ENCODE results near the gene TASP1.

The TASP1 gene

DNA sequence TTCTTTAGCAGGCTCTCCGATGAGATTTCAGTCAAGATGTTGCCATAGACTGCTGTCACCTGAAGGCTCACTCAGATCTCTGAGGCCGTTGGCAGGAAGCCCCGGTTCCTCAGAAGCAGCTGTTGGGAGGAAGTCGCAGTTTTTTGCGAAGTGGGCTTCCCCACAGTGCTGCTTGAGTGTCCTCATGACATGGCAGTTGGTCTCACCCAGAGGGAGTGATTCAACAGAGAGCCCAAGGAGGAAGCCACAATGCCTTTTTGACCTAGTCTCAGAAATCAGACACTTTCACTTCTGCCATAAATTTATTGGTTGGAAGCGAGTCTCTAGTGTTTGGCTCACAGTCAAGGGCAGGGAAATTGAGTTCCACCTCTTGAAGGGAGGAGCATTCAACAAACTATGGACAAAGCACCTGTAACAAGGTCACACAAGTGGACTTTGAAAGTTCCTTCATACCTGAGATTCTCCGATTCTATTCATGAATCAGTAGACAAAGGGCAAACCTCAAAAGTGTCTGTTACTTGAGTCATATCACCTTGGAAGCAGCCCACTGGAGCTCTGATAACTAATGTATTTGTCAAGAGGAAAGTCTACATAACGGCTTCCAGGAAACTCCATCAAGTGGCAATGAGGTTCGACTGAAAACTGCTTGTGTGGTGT is 208.3 kb downstream of the TASP1 start:
- peak; percentile 3 for DNase-seq (ENCODE audit: low spot score)
- TF ChIP-seq, protein P1, sequence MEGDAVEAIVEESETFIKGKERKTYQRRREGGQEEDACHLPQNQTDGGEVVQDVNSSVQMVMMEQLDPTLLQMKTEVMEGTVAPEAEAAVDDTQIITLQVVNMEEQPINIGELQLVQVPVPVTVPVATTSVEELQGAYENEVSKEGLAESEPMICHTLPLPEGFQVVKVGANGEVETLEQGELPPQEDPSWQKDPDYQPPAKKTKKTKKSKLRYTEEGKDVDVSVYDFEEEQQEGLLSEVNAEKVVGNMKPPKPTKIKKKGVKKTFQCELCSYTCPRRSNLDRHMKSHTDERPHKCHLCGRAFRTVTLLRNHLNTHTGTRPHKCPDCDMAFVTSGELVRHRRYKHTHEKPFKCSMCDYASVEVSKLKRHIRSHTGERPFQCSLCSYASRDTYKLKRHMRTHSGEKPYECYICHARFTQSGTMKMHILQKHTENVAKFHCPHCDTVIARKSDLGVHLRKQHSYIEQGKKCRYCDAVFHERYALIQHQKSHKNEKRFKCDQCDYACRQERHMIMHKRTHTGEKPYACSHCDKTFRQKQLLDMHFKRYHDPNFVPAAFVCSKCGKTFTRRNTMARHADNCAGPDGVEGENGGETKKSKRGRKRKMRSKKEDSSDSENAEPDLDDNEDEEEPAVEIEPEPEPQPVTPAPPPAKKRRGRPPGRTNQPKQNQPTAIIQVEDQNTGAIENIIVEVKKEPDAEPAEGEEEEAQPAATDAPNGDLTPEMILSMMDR (IDR thresholded peaks at IDR 0.05; ENCODE audit: extremely low read depth, missing control alignments): no peak

DNA sequence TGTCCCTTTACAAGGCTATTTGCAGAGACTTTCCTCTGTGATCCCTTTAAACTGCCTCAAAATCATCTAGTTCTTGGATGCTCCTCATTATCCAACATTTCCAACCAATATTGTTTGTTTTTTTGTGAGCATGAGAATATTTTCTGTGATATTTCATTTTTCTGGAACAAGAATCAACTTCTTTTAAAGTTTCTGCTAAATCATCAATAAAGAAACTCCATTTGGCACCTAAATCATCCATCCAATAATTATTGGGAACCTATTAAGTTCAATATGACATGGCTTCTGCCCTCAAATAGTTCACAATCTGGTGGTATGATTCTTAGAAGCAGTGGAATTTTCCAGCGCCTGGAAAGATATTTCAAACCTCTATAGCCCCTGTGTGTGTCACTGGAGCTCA is 210.0 kb downstream of the TASP1 start:
- TF ChIP-seq, protein P1 (IDR thresholded peaks at IDR 0.05; ENCODE audit: extremely low read depth, missing control alignments): no peak
- DNase-seq (ENCODE audit: low spot score): no peak

DNA sequence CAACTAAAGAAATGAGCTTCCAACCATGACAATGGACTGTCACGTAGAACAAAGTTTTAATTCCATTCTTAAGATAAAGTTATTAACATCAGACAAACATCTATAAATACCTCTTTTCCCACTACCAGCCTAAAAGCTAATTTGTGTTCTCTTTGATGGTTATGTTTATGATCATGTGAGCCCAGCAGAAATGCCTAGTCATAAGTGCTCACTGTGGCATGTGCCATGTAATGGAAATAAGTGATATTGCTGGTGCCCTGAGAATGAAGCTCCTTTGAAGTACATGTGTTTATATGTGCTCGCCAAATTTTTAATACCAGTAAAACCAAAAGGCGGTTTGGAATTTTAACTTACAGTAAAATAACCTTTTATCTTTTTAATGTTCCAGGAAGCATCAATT is 211.9 kb downstream of the TASP1 start:
- no peak for DNase-seq (ENCODE audit: low spot score)
- TF ChIP-seq, protein P1 (IDR thresholded peaks at IDR 0.05; ENCODE audit: extremely low read depth, missing control alignments): no peak

DNA sequence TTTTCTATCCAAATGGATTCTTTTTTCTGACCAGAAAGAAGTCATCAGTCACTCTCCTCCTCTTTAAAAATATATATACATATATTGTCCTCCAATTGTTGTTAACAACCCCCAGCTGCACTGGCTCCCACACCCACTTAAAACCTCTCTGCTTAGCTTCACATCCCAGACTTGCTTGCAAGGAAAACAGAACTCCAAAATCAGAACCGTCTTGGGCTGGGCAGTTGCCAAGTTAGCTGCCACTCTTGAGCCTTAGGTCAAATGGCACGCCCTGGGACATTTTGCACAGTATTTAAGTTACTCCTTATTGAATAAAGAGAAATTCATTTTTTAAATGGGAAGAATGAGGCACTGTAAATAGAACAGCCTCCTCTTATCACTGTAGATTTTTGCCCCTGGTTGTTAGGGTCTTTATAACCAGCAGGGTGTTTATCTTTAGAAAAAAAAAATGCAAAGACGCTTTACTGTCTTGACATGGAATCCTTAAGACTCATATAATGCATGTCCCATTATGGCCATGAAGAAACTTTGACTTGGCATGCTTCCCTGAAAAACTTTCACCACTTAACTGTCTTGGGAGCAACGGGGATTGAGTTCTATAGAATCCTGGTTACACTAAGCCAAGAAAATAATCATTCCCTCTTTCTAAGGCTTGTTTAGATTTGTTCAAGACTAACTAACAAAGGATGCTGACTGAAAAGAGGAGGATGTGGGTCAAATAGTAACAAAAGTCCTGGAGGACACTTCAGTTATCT is 213.2 kb downstream of the TASP1 start:
- DNase-seq (ENCODE audit: low spot score): no peak
- TF ChIP-seq, protein P1 (IDR thresholded peaks at IDR 0.05; ENCODE audit: extremely low read depth, missing control alignments): no peak

DNA sequence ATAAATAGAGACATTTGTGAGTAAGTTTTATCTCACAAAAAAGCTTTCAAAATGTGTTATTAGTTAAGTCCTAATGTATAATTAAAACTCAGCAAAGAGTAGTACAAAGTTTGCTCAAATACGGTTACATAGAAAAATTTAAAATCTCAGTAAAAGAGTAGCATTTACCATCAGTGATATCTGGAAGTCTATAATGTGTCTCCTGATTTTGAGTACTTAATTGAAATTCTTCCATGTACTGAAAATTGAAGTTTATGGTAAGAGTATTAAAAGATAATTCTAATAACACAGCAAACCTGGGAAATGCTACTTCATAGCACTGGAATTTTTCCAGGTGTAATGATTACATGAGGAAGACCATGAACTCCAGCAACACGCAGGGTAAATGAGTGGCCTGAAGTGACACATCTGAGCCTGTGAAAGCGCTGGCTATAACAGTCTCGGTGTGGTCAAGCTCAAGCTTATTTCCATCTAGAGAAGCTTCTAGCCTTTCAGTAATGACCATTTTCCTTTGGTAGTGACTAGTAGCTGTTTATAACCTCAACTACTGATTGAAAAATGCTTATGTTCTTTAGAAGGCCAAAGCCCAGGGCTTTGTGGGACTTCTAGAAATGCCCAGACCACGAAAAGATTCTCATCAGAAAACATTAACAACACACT is 214.4 kb downstream of the TASP1 start:
- TF ChIP-seq, protein P1 (IDR thresholded peaks at IDR 0.05; ENCODE audit: extremely low read depth, missing control alignments): no peak
- DNase-seq (ENCODE audit: low spot score): no peak

DNA sequence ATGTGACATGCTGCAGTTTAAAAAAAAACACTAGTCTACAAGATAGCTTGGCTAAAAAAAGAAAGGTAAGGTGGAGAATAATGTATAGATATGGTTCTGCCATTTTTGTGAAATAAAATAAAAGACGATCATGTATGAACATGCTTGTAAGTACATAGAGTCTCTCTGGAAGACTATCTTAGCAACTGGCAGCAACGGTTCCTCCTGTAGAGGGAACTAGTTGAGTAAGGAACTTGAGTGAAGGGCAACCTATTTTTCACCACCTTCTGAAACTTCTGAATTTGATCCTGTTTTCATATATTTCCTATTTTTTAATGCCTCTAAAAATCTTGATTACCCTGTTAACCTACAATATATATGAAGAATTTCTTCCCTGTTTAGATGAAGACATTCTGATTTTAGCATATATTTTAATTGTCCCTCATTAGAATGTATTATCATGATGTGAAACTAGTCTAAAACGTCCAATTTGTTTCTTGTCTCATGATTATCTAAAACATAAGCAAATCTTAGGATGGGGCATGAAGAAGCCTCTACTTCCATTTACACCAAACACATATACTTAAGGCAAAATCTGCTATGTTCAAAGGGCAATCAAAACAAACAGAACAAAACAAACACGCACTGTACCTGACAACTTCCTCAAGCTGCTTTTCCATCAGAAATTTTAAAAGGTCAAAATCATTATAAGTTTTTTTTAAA is 215.1 kb downstream of the TASP1 start:
- TF ChIP-seq, protein P1 (IDR thresholded peaks at IDR 0.05; ENCODE audit: extremely low read depth, missing control alignments): no peak

More for the DNA sequence above, 215.1 kb downstream of the TASP1 start:
- no peak for DNase-seq (ENCODE audit: low spot score)

Measured in GM20000 (cell line).